HepG2 (cell line): ENCODE results near the gene LPAR1. TPM values are rescaled to one million over a fixed set of nuclear protein-coding genes. Genes with fewer than 3 reads are reported as not detected.

ENCODE experiments used
- ATAC-seq: fragments of 200-7000 bp; cut with Tn5 transposase; 3 replicates; pipeline ENCODE4 v1.9.1; 2020; ENCODE audit warnings: mild to moderate bottlenecking, moderate library complexity
- BruUV-seq: library from RNA; stranded (reverse); fragments of 400-500 nt; replicated peaks from 2 replicates; lab custom pipeline; 2021; lab: Mats Ljungman, UMichigan
- CTCF ChIA-PET: fragments of 300-600 bp; formaldehyde crosslinking; extraction: SDS; loops from one replicate; lab custom pipeline; 2021; ENCODE audit warnings: low total read pairs, inconsistent platforms, low intra/inter-chr PET ratio; lab: Yijun Ruan, JAX
- POLR2A ChIA-PET: fragments of 350-600 bp; sonication (Branson Sonifier 250); formaldehyde crosslinking; loops from one replicate; lab custom pipeline; 2020; ENCODE audit warnings: antibody characterized with exemption, inconsistent platforms; lab: Yijun Ruan, JAX
- DNase-seq: peaks from one replicate; pipeline ENCODE4 v3.0.0-alpha.2; 2015; ENCODE audit warnings: low spot score
- FAIRE-seq: peaks from 3 replicates; lab custom pipeline; 2011; peaks lifted over from hg19 to GRCh38; lab: Jason Lieb, UNC
- H2AFZ ChIP-seq: one replicate; pipeline ENCODE4 v1.6.1; 2011; ENCODE audit warnings: low read length, inconsistent platforms
- H3K27ac ChIP-seq: fragments of 300-600 bp; 3 replicates; pipeline ENCODE4 v1.8.0; 2011; ENCODE audit warnings: mixed run types, mild to moderate bottlenecking, mixed read lengths, low read length, inconsistent platforms; ENCODE audit not compliant: insufficient read depth; ENCODE audit errors: extremely low read length
- H3K27me3 ChIP-seq, 2 experiments: fragments of 200-600 bp in 1 of 2; 2 replicates in 1 of 2; 3 replicates in 1 of 2; pipeline versions ENCODE4 v1.6.0 to v1.8.0; 2011; ENCODE audit warnings: low read length in 2 of 2, mild to moderate bottlenecking in 2 of 2, moderate library complexity in 2 of 2, inconsistent platforms in 1 of 2; ENCODE audit not compliant: insufficient read depth in 2 of 2, control insufficient read depth in 1 of 2
- H3K36me3 ChIP-seq, 2 experiments: fragments of 200-600 bp in 1 of 2; replicated peaks in 1 of 2; 2 replicates in 1 of 2; 3 replicates in 1 of 2; pipeline versions ENCODE4 v1.5.1 to v1.8.0; 2011; ENCODE audit warnings: low read length in 2 of 2, inconsistent platforms in 1 of 2; ENCODE audit not compliant: insufficient read depth in 2 of 2, control insufficient read depth in 1 of 2
- H3K4me1 ChIP-seq: 2 replicates; pipeline ENCODE4 v1.5.1; 2012; ENCODE audit warnings: low read length, inconsistent platforms; ENCODE audit not compliant: insufficient read depth
- H3K4me2 ChIP-seq: 2 replicates; pipeline ENCODE4 v1.6.0; 2011; ENCODE audit warnings: low read depth, low read length, inconsistent platforms
- H3K4me3 ChIP-seq, 3 experiments: fragments of 200-600 bp in 1 of 3; sonication (generic), shearing (Covaris generic) in 1 of 3; replicated peaks in 1 of 3; 2 replicates each; pipeline ENCODE4 v1.5.1; 2011 to 2016; ENCODE audit warnings: low read length in 3 of 3, inconsistent platforms in 2 of 3, low read depth in 2 of 3, mild to moderate bottlenecking in 2 of 3, control low read depth in 1 of 3, mixed read lengths in 1 of 3; ENCODE audit not compliant: insufficient read depth in 1 of 3
- H3K79me2 ChIP-seq: one replicate; pipeline ENCODE4 v1.6.1; 2011; ENCODE audit warnings: low read length, inconsistent platforms; ENCODE audit not compliant: insufficient read depth
- H3K9ac ChIP-seq: 2 replicates; pipeline ENCODE4 v1.6.0; 2011; ENCODE audit warnings: mild to moderate bottlenecking, low read depth, low read length, inconsistent platforms; ENCODE audit not compliant: insufficient read depth
- H3K9me3 ChIP-seq: 2 replicates; pipeline ENCODE4 v1.5.1; 2012; ENCODE audit warnings: mild to moderate bottlenecking, low read length
- H4K20me1 ChIP-seq: 2 replicates; pipeline ENCODE4 v1.6.0; 2011; ENCODE audit warnings: inconsistent platforms, mild to moderate bottlenecking, low read length, moderate library complexity; ENCODE audit not compliant: insufficient read depth
- CBX1 ChIP-seq: IDR thresholded peaks from one replicate; pipeline ENCODE4 v1.6.1; 2016; ENCODE audit warnings: antibody characterized with exemption, low read depth
- GZF1 ChIP-seq: sonication (generic); formaldehyde crosslinking; IDR thresholded peaks from 2 replicates; pipeline ENCODE4 v1.5.1; 2020; ENCODE audit warnings: mild to moderate bottlenecking, missing genetic modification reagents
- IKZF1 ChIP-seq: fragments of 450-650 bp; IDR thresholded peaks from 2 replicates; pipeline ENCODE4 v1.7.1; 2016
- RFX3 ChIP-seq: IDR thresholded peaks from 2 replicates; pipeline ENCODE4 v1.6.1; 2016; ENCODE audit warnings: missing biosample characterization, missing genetic modification reagents
- SMAD9 ChIP-seq: sonication (generic); formaldehyde crosslinking; IDR thresholded peaks from 2 replicates; pipeline ENCODE4 v1.5.1; 2020; ENCODE audit warnings: mild to moderate bottlenecking, missing genetic modification reagents
- ZNF101 ChIP-seq: sonication (generic); formaldehyde crosslinking; IDR thresholded peaks from 2 replicates; pipeline ENCODE4 v1.4.0; 2020; ENCODE audit warnings: mild to moderate bottlenecking, low read depth, missing genetic modification reagents, borderline replicate concordance
- ZNF441 ChIP-seq: sonication (generic); formaldehyde crosslinking; IDR thresholded peaks from 2 replicates; pipeline ENCODE4 v1.7.0; 2021; ENCODE audit warnings: missing genetic modification reagents, borderline replicate concordance
- ZNF768 ChIP-seq: sonication (generic); formaldehyde crosslinking; IDR thresholded peaks from 2 replicates; pipeline ENCODE4 v1.4.0; 2020; ENCODE audit warnings: missing genetic modification reagents
- WGBS: methylation state at CpG from one replicate; pipeline ENCODE4 v1.1.6; 2017; ENCODE audit warnings: low lambda C conversion rate; 5-methylcytosine and 5-hydroxymethylcytosine counted together
- in situ Hi-C: cut with HindIII; loops from 2 replicates; pipeline ENCODE4 v1.10.0; 2017; ENCODE audit warnings: low pct_unique_long_range_greater_than_20kb; ENCODE audit not compliant: extremely low pct_ligation_motif_present
- intact Hi-C: fragments of 100-400 bp; cut with micrococcal nuclease; formaldehyde crosslinking; loops from one replicate; pipeline ENCODE4 v1.10.0; 2022; ENCODE audit not compliant: unreplicated experiment
- polyA plus RNA-seq, 8 experiments: library from polyadenylated mRNA; depleted of rRNA in 3 of 8; stranded (reverse) in 7 of 8; unstranded in 1 of 8; fragments of >200 nt; fragmentation: Illumina TruSeq in 4 of 8; extraction: Trizol in 4 of 8; gene quantifications; 2 replicates each; pipeline versions ENCODE4 v1.2.1 to v1.2.3, GENCODE V29; 2011 to 2016; ENCODE audit warnings: low read depth in 4 of 8, missing spikeins in 1 of 8, mixed read lengths in 1 of 8; ENCODE audit not compliant: insufficient read depth in 1 of 8
- total RNA-seq, 5 experiments: library from RNA; depleted of rRNA; stranded (reverse); fragments of >200 nt; fragmentation: Illumina TruSeq; extraction: Trizol; gene quantifications; 2 replicates each; pipeline ENCODE4 v1.2.3, GENCODE V29; 2016; ENCODE audit warnings: low read depth in 1 of 5
- TF ChIP-seq, protein P1 (sequence below), 2 experiments: sonication (generic) in 1 of 2; formaldehyde crosslinking in 1 of 2; IDR thresholded peaks; 2 replicates each; pipeline versions ENCODE4 v1.4.0 to v1.6.1; 2018 to 2020; ENCODE audit warnings: missing genetic modification reagents in 2 of 2, borderline replicate concordance in 1 of 2, low read depth in 1 of 2, mild to moderate bottlenecking in 1 of 2, missing biosample characterization in 1 of 2

The LPAR1 gene
- total and polyA plus RNA-seq, 2 of the 13 experiments (the other 11 are each of a cell fraction or from before 2014, with no cell fraction given): not detected

DNA sequence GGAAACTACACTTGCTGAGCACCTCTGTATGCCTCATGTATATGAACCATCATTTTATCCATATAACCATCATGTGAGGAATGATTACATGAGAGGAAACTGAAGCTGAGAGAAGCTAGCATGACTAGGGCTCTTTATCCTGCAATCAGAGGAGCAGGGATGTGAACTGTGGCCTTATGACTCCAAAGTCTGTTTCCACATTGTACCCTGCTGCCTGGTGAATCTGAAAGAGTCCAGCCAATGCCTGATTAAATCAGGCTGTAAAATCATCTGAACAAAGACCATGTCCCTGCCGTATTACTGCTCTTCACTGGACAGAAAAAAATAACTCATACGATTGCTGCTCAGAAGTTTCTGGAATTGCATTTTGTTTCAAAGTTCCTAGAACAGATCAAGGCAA, 67.0 kb downstream of the LPAR1 start:
- DNase-seq (no peak), ATAC-seq (no peak), FAIRE-seq (no peak)
- no TSS peak for BruUV-seq
- no peaks in the 10 kb centered on the region for H3K9me3 ChIP-seq
- H3K27ac ChIP-seq: no peak overlapping the region
- H3K79me2 ChIP-seq: no peaks in the 10 kb centered on the region
- H3K4me2 ChIP-seq: no peak overlapping the region
- no peak overlapping the region for H3K9ac ChIP-seq
- in situ Hi-C loops (no loop called here), intact Hi-C loops (no loop called here)
- no peaks in the 10 kb centered on the region for H3K27me3 ChIP-seq
- no peak overlapping the region for H2AFZ ChIP-seq
- WGBS: 47% methylated on average over 2 of the region's 2 CpGs
- no peaks in the 10 kb centered on the region for H4K20me1 ChIP-seq
- no peak overlapping the region for H3K4me3 ChIP-seq
- no peak for TF ChIP-seq ZNF101 (CRISPR knock-in tag)
- no peak for TF ChIP-seq GZF1
- TF ChIP-seq CBX1: no peak
- ChIA-PET POLR2A (no interaction called here), CTCF (no interaction called here)
- H3K4me1 ChIP-seq: 0 out of 2 replicates have a peak, but pooled peaks cover 5% of the 10 kb centered on the region
- H3K36me3 ChIP-seq: no peaks in the 10 kb centered on the region

DNA sequence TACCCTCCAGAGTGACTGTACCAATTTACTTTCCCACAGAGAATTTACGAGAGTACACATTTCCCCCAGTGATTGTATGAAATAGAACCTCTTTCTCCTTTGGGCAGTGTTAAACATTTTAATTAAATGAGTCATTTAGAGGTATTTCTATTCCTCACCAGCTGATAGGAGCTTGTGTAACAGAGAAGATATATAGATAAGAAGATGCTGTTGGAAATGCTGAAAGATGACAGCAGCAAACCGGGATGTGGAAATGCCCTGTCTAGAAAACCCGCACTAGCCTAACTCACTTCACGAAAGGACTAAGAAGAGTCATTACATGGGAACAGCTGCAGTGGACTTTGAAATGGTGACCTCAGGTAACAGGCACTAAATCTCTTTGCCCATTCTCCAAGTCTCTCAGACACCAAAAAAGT, 68.3 kb downstream of the LPAR1 start:
- DNase-seq (peak; percentile 5), ATAC-seq (no peak), FAIRE-seq (no peak)
- Histone ChIP-seq H3K4me3 (no peak overlapping the region), H3K4me1 (0 out of 2 replicates have a peak, but pooled peaks cover 5% of the 10 kb centered on the region), H4K20me1 (no peaks in the 10 kb centered on the region), H3K27ac (no peak overlapping the region), H3K36me3 (no peaks in the 10 kb centered on the region), H3K4me2 (no peak overlapping the region), H3K9ac (no peak overlapping the region), H3K9me3 (no peaks in the 10 kb centered on the region), H2AFZ (no peak overlapping the region), H3K79me2 (no peaks in the 10 kb centered on the region), H3K27me3 (no peaks in the 10 kb centered on the region)
- ChIA-PET POLR2A (no interaction called here), CTCF (no interaction called here)
- intact Hi-C loops (no loop called here), in situ Hi-C loops (no loop called here)
- WGBS: 10% methylated on average over 4 of the region's 4 CpGs
- BruUV-seq: no TSS peak
- TF ChIP-seq, protein P1, sequence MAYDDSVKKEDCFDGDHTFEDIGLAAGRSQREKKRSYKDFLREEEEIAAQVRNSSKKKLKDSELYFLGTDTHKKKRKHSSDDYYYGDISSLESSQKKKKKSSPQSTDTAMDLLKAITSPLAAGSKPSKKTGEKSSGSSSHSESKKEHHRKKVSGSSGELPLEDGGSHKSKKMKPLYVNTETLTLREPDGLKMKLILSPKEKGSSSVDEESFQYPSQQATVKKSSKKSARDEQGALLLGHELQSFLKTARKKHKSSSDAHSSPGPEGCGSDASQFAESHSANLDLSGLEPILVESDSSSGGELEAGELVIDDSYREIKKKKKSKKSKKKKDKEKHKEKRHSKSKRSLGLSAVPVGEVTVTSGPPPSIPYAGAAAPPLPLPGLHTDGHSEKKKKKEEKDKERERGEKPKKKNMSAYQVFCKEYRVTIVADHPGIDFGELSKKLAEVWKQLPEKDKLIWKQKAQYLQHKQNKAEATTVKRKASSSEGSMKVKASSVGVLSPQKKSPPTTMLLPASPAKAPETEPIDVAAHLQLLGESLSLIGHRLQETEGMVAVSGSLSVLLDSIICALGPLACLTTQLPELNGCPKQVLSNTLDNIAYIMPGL (CRISPR knock-in tag; IDR thresholded peaks at IDR 0.05; ENCODE audit: borderline replicate concordance in 1 of 2, low read depth in 1 of 2): no peak
- no peak for TF ChIP-seq RFX3 (CRISPR knock-in tag)
- TF ChIP-seq SMAD9: no peak
- no peak for TF ChIP-seq IKZF1
- TF ChIP-seq ZNF441 (CRISPR knock-in tag): no peak
- TF ChIP-seq ZNF768: no peak
